ENCODE data around the gene KCNQ2.

Gene KCNQ2

DNA sequence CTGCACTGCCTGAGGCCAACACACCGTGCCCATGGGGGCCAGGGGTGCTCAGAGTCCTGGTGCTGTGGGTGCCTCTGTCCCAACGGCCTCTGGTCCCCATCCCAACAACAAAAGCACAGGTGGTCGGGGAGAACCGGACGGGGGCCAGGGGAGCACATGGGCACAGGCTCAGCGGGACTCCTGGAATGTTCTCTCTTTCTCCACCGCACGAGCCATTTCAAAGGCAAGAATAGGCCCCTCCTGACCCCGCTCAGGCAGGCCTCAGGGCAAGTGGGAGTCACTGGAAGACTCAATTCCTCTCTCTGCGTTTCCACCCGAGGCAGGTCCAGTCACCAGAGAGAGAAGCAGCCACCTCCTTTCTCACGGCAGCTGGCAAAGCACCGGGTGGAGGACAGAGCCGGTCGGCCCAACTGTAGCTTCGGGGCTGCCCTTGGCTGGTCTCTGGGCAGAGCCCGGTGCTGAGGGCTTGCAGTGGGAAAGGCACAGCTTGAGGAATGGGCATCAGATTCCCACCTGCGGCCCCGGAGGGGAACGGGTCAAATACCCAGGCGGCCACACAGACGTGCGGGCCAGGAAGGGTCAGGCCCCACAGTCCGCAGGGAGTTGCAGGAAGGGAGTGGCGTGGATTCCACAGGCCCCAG lies 55.2 kb downstream of the KCNQ2 start:
- DNase-seq (ENCODE audit: low read depth) = no peak

DNA sequence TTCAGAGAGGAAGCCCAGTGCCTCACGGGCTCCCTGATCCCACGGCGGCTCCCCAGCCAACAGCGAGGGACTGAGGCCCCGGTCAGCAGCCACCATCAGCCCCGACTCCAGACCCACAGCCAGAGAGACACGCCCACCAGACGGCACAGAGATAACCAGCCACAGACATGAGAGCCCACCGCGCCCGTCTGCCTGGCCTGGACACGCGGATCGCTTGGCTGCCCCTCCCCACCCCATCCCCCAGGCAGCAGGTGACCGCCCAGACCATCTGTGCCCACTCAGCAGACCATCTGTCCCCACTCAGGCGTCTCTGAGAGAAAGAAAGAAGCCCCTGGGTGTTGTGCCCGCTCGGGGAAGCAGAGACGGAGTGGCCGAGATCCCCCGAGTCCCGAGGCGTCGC lies 55.8 kb downstream of the KCNQ2 start:
- DNase-seq (ENCODE audit: low read depth) = no peak

DNA sequence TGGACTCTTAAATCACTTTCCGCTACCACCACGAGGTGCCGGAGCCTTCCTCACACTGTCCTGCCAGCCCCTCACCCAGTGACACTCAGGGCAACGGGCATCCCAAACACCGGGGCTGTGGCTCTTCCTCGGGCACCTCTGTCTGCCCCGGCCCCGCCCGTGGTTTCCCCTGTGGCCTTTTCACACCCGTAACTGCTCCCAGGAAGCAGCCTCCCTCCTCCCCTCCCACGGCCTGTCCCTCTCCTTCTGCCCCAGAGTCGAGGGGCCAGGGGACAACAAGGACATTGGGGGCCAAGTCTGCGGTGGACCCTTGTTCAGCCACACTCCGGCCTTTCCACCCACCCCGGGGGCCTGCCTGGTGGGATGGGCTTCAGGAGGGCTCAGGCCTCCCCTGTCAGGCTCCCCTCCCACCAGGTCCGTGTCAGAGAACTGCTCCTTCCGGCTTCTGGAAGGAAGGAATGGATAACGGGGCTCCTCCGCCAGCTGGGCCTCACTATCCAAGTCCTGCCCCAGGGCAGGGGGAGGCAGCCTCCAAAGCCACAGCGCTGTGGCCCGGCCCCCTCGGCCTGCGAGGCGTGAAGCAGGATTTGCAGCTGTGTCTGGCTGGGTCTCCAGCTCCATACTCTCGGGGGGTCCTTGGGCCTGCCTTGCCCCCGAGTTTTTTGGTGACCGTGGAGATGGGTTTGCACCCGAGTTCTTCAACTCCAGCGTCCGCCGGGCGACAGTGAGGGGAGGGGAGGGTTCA lies 56.6 kb downstream of the KCNQ2 start:
- DNase-seq (ENCODE audit: low read depth) = no peak

DNA sequence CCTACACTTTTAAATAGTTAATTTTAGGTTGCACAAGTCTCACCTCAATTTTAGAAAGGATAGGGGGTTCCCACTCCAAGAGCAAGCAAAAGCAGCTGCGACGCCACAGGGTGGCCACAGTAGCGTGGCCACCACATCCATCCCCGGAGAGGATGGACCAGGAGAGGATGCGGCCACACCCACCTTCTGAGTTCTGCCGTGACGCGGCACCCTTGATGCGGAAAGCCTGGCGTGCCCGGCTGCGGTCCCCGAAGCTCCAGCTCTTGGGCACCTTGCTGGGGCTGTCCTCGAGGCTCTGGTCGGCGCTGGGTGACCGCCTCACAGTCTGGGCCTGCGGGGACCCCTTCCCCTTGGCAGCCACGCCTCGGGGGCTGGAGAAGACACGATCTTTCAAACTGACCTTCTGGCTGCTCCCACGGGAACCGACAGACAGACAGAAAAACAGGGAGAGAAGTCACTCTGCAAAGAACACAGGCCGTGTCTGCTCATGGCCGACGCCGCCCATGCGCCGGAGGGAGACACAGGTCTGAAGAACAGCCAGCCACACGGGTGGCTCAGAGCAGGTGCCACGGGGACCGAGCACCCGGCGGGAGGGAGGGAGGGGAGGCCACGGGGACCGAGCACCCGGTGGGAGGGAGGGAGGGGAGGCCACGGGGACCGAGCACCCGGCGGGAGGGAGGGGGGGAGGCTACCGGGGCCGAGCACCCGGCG lies 57.6 kb downstream of the KCNQ2 start:
- no peak for DNase-seq (ENCODE audit: low read depth)

DNA sequence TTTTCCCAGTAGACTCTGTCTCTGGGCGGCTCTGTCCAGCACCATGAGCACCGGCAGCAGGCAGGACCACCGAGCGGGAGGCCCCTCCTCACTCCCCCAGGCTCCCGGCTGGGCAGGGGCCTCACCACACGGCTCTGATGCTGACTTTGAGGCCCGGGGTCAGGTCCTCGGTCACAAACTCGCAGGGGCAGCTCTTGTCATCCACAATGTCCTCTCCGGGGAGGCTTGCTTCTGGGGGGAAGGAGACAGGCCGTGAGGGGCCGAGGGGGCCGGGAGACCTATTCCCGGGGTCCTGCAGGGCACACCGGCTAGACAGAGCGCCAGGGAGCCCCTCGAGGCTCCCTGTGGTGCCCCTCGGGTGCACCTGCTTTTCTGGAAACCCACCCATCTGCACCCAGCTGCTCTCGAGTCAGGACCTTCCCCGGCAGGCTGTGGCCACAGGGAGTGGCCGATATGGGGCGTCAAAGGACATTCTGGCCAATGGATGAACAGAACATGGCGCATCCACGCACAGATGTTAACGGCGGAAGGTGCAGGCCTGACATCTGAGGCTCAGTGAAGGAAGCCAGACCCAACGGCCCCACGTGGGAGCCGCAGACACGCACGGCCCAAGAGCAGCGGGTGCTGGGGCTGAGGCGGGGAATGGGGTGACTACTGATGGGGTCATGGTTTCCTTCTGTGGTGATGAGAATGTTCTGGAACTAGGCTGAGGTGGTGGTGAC lies 58.3 kb downstream of the KCNQ2 start:
- no peak for DNase-seq (ENCODE audit: low read depth)

DNA sequence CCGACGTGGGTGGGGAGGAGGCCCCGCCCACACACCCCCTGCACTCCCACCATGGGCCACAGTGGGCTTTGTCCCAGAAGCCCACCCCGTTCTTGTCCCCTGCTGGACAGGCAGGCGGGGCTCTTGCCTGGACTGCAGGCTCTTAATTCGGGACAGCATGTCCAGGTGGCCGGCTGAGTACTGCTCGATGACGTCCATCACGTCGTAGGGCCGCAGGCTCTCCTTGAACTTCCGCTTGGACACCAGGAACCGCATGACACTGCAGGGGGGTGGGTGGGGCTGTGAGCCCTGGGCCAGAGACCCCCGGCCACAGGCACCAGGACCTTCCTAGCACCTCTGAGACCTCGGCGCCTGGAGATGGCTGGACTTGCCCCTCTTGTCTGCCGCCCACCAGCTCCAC lies 59.1 kb downstream of the KCNQ2 start:
- no peak for DNase-seq (ENCODE audit: low read depth)

DNA sequence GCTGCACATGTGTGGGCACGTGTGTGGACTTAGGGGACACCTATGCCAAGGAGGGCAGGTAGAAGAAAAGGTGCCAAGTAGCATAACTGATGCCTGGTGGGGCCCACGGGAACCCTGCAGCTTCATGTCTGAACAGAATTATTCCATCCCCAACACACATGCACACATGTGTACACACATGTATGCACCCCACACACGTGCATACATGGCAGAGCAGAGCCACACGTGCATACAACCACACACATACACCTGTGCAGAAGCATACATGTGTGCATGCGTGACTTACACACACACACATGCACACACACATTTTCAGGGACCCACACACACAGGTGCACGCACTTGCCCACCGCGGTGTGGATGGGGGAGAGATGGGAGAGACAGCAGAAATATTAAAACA lies 59.6 kb downstream of the KCNQ2 start:
- no peak for DNase-seq (ENCODE audit: low read depth)

DNA sequence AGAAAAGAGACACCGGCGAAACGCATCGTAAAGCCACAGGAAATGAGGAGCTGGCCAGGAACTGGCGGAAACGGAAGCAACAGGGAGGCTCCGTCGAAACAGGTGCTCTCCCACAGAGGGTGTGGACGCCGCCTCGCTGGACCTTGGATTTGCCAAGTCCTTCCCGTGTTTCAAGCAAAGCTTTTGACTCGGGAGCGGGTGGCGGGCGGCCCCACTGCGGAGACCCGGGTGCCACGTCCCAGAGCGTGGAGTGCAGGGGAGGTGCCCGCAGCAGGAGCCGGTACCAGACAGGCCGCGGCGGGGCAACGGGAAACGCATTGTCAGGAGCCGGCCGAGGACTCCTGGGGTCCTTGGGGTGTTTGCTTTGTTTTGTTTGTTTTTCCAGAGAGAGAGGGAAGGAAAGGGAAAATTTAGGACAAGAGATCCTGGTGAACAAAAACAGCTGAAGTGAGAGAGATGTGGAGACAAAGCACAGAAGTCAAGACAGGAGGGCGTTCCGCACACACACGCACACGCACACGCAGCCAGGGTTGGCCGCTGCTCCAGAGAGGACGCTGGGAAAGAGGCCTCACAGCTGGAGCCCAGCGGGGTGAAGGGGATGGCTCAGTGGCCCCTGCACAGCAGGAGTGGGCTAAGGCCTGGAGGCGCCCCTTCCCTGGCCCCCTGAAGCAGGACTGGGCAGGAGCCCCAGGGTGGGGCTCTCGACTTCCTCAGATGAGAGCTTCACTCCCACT lies 60.4 kb downstream of the KCNQ2 start:
- no peak for DNase-seq (ENCODE audit: low read depth)

DNA sequence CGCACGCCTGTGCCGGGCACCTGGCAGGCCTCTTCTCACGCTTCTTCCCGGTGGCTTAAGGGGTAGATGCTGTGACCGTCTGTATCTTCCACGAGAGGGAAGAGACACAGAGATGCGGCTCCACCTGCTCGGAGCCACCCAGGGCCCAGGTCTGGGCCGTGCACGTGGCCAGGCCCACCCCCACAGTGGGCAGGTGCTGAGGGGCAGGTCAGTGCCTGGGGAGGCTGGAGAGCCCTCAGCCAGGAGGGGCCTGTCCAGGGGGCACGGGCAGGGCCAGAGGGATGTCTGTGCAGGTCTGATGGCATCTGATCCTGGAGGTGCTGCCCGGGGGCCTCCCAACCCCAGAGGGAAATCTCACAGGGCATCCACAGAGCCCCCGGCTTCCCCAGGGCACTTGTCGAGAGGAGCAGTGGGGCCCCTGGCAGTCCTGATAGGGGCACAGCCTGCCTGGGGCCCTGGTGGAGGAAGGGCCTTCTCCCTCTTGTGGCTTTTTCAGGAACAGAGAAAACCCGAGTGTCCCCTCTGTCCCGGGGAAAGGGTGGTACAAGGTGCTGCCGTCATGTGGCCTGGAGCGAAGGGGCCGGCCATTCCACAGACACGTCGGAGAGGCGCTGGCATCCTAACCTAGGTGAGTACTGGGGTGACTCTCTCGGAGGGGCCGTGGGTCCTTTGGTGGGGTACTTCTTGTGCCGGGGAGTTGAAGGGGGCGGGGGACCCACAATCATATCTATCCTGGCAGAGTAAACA lies 61.1 kb downstream of the KCNQ2 start:
- no peak for DNase-seq (ENCODE audit: low read depth)

DNA sequence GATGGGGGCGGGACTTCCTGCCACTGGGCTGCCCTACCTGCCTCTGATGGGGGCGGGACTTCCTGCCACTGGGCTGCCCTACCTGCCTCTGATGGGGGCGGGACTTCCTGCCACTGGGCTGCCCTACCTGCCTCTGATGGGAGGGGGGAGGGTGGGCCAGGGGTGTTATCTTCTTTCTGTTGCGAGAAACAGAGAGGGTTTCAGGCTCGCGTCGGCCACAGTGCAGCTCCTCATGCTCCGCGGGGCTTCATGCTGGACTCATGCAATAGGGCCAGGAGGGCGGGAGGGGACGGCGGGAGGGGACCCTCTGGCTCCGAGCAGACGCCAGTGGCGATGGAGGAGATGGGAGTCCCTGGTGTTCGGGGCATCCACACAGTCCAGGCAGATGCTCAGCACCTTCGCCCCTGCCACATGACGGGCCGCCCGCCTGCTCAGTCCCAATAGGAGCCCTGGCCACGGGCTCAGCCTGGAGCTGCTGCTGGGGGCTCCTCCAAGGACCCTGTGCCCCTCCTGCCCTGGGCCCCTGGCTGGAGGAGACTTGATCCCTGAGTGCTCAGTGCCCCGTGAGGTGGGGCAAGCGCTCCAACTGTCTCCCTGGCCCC lies 62.5 kb downstream of the KCNQ2 start:
- DNase-seq (ENCODE audit: low read depth) = no peak

DNA sequence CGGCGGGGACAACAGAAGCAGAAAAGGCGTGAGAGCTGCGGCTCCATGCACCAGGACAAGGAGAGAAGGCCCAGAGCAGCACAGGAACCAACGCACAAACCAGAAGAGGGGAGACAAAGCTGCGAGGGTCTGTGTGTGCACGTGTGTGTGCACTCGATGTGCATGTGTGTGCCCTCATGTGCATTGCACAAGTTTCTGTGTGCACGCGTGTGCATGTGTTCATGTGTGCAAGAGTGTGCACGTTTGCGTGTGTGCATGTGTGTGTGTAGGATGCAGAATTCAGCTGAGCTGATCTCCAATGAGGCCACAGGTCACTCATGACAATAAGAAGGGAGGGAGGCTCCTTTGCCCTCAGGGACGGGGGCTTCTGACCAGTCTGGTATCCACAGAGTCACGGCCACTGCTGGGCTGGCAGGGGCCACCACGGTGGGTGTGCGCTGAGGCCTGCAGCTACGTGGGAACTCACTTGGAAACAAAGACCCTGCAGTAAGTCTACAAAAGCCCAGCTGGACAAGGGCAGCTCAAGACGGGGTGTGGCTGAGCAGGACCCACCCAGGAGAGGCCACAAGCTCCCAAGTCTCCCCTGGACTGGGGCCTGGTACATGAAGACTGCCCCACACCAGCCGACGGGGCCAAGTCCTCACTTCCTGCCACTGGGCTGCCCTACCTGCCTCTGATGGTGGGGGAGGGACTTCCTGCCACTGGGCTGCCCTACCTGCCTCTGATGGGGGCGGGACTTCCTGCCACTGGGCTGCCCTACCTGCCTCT lies 63.2 kb downstream of the KCNQ2 start:
- DNase-seq (ENCODE audit: low read depth) = no peak

DNA sequence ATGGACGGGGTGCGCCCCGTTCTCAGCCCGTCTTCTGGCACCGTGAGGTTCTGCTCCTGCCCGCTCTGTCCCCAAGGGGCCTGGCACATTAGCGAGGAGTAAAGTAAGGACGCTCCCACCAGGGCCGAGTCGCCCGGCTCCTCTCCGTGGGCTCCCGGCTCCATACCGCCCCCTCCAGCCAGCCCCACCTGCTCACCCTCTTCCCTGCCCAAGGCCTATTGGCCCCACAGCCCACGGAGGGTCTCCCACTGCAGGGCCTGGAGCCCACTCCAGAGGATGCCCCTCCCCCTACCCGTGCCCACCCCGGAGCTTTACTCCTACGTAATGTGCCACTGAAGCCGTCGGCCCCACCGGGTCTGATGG lies 63.8 kb downstream of the KCNQ2 start:
- no peak for DNase-seq (ENCODE audit: low read depth)

DNA sequence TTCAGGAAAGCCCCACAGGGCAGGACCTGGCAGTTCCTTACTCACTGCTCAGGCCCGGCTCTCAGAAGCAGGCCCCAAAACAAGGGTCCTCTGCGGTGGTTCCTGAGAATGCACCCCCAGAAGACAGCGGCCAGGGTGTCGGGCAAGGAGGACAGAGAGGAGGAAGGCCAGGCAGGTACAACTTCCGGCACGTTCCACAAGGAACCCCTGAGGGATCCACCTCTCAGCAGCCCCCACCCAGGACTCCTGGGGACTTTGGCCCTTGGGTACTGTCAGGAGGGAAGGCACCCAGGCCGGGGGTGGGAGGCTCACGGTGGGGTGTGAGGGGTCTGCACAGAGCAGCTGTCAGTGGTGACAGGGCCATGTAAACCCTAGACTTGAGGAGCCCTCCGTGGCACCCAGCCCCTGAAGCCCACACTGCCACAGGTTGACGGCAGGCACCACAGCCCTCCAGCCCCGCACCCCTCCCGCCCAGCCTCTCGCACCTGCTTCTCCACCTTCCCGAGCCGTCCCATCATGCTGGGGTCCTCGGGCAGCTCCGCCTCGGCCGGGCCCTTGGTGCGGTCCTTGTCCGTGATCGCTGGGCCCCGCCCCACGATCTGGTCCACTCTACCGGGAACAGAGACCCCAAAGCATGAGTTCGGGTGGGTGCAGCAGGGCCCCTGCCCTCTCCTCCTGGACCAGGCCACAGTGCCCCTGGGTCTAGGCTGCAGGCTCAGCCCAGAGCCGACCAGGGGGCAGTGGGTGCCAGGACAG lies 64.3 kb downstream of the KCNQ2 start:
- no peak for DNase-seq (ENCODE audit: low read depth)

DNA sequence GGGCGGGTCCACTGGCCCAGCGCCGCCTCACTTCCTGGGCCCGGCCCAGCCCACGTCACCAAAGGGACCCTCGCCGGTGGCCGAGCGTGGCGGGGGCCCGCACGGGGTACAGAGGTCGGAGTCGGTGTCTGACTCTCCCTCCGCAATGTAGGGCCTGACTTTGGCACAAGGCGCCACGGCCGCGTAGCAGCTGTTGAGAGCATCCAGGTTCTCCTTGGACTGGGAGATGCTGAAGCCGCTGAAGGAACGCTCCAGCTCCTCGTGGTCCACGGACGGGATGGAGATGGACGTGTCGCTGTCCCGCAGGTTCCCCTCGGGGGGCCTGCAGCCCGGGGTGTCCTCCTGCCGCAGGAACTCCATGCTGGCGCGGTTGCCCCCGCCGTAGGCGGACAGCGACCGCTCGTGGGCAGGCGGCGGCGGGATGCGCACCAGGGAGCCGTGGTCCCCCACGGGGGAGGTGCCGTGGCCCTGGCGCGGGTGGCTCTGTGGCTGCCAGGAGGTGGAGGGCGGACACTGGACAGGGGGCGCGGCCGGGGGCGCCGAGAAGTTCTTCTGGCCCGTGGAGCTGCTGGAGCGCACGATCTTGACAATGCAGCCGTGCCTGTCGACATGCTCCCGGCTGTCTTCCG lies 65.7 kb downstream of the KCNQ2 start:
- DNase-seq (ENCODE audit: low read depth) = no peak

DNA sequence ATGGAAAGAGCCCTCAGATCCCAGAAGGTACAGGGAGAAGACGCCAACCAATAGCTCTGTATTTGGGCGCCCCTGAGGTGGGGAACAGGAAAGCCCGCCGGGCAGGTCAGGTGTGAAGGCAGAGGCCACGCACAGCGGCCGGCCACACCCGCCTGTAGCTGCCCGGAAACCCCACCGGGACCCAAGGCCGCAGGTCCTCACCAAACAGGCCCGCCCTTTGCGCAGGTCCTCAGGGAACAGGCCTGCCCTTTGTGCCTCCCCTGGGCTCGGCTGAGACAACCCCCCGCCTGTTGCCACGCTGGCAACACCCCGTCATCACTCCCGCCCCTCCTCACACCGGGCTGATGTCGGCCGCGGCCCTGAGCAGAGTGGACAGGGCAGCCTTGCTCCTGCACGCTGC lies 66.4 kb downstream of the KCNQ2 start:
- DNase-seq (ENCODE audit: low read depth) = no peak

DNA sequence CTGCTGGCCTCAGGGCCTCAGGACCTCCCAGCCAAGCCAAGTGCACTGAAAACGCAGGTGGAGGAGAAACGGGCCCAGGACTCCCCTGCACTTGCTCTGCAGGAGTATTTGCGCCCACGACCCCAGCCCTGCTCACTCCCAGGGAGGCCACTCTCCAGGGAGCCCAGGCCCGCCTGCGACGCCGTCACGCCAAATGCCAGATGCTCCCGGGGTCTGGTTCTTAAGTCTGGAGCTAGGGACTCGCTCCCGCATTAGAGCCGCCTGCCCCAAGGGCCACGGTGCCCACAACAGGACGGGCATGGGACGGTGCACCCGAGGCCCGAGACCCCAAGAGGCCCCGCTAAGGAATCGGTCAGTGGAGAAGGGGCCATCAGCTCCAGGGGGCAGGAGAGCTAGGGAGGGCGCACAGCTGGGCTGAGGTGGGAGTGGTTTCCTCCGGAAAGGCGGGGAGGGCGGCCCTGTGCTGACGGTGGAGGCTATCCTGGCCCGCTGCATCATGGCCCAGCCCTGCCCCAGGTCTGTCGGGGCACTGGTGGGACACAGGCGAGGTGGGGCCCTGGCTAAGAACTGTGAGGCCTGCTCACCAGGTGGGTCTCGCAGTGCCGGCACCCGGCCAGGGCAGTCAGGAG lies 67.2 kb downstream of the KCNQ2 start:
- DNase-seq (ENCODE audit: low read depth) = no peak

DNA sequence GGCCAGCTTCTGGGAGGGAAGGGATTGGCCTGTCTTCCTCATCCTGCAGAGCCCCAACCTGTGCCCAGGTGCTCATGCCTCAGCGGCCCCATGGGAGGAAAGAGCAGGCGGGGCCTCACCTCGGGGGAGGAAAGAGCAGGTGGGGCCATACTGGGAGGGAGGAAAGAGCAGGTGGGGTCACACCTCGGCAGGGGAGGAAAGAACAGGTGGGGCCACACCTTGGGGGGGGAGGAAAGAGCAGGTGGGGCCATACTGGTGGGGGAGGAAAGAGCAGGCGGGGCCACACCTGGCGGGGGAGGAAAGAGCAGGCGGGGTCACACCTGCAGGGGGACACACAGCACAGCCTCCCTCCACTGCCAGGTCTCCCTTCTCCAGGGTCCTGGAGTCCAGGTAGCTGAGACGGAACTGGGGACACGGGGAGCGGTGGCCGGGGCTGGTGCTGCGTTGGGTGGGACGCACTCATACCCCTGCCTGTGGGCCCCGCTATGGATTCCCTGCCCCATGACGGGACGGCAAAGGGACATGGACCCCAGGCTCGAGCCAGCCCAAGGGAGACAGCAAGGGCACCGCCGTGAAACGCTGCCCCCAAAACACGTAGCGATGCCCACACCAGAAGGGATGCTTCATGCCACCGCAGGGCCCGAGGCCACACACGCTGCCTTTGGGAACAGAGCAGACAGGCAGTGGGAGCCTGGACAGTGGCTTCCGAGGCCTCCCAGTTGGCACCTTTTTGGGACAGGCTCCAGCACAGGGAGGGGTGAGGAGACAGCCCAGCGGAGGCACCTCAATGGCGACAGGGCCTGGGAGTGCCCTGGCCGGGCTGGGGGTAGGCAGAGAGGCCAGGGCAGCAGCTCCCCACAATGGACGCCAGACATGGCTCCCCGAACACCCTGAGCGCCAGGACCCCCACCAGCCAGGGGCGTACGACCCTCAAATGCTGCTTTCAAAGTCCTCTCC lies 68.0 kb downstream of the KCNQ2 start:
- DNase-seq (ENCODE audit: low read depth) = no peak
